Sigmoid colon (tissue), 7 donors: ENCODE results near the gene OTOGL. TPM values are rescaled to one million over a fixed set of nuclear protein-coding genes. Genes with fewer than 3 reads are reported as not detected.

Experiments
- DNase-seq: peaks from one replicate; pipeline ENCODE4 v3.0.0-alpha.2; 2019
- H3K27ac ChIP-seq, 4 donors: fragments of 200-600 bp; sonication (generic); one replicate each; pipeline ENCODE4 v1.5.1; 2016 to 2019; ENCODE audit warnings: mild to moderate bottlenecking in 1 of 4
- H3K27me3 ChIP-seq, 3 donors: fragments of 200-600 bp; sonication (generic); one replicate each; pipeline ENCODE4 v1.5.1; 2019; ENCODE audit warnings: mild to moderate bottlenecking in 1 of 3
- H3K36me3 ChIP-seq, 4 donors: fragments of 200-600 bp; sonication (generic); one replicate each; pipeline ENCODE4 v1.5.1; 2016 to 2019
- H3K4me1 ChIP-seq, 4 donors: fragments of 200-600 bp; sonication (generic); one replicate each; pipeline ENCODE4 v1.5.1; 2017 to 2019
- H3K4me3 ChIP-seq, 4 donors: fragments of 200-600 bp; sonication (generic); one replicate each; pipeline ENCODE4 v1.5.1; 2017 to 2019; ENCODE audit warnings: mild to moderate bottlenecking in 2 of 4, moderate library complexity in 1 of 4
- H3K9me3 ChIP-seq, 4 donors: fragments of 200-600 bp in 3 of 4; sonication (generic) in 3 of 4; one replicate each; pipeline versions ENCODE4 v1.5.1 to v1.6.1; 2013 to 2019
- EP300 ChIP-seq, 4 donors: sonication (generic); formaldehyde crosslinking; IDR thresholded peaks; one replicate each; pipeline ENCODE4 v1.6.1; 2017; ENCODE audit warnings: antibody characterized with exemption in 4 of 4
- POLR2A ChIP-seq, 2 donors: fragments of 450-650 bp; IDR thresholded peaks; one replicate each; pipeline ENCODE4 v1.6.1; 2016; ENCODE audit warnings: antibody characterized with exemption in 2 of 2, mild to moderate bottlenecking in 2 of 2, moderate library complexity in 2 of 2
- POLR2AphosphoS5 ChIP-seq, 4 donors: sonication (generic); formaldehyde crosslinking; IDR thresholded peaks; one replicate each; pipeline ENCODE4 v1.6.1; 2017; ENCODE audit warnings: antibody characterized with exemption in 4 of 4
- WGBS, 2 donors: extraction: QIAGEN DNeasy Blood & Tissue Kit; methylation state at CpG; one replicate each; pipeline ENCODE4 v1.1.7; 2013; 5-methylcytosine and 5-hydroxymethylcytosine counted together
- intact Hi-C: fragments of 100-400 bp; cut with DNase I; formaldehyde crosslinking; loops from one replicate; pipeline ENCODE4 v1.15.1; 2023
- polyA plus RNA-seq, 3 donors: library from polyadenylated mRNA; stranded (reverse); fragments of 200-250 nt; gene quantifications; one replicate each; pipeline ENCODE4 v1.2.3, GENCODE V29; 2013
- total RNA-seq, 4 donors: library from RNA; depleted of rRNA; stranded (reverse); fragments of >200 nt; gene quantifications; one replicate each; pipeline ENCODE4 v1.1.0, GENCODE V29; 2016
- TF ChIP-seq, protein P1 (sequence below), 4 experiments: fragments of 450-650 bp in 3 of 4; fragments of 200-600 bp in 1 of 4; IDR thresholded peaks; one replicate each; pipeline ENCODE4 v1.5.1; 2016 to 2019; ENCODE audit warnings: antibody characterized with exemption in 4 of 4, mild to moderate bottlenecking in 3 of 4, moderate library complexity in 2 of 4
- donor health status: healthy with polysubstance abuse.
- donor health status: Bipolar disorder and iron deficiency.
- donor health status: healthy.

OTOGL gene
- total and polyA plus RNA-seq, 7 donors: 0.07 to 4.7 (median 0.81) TPM; not detected in 2

GRCh38 chr12:80162177-80162576 is 62.8 kb downstream of the OTOGL start:
- intact Hi-C loops: no loop called here
- no peaks in the 10 kb centered on the region for H3K27me3 ChIP-seq
- no peak overlapping the region for H3K4me3 ChIP-seq
- DNase-seq: no peak
- no peak for TF ChIP-seq POLR2AphosphoS5 (IDR thresholded peaks at IDR 0.05)
- TF ChIP-seq POLR2A (IDR thresholded peaks at IDR 0.05): no peak
- TF ChIP-seq, protein P1, sequence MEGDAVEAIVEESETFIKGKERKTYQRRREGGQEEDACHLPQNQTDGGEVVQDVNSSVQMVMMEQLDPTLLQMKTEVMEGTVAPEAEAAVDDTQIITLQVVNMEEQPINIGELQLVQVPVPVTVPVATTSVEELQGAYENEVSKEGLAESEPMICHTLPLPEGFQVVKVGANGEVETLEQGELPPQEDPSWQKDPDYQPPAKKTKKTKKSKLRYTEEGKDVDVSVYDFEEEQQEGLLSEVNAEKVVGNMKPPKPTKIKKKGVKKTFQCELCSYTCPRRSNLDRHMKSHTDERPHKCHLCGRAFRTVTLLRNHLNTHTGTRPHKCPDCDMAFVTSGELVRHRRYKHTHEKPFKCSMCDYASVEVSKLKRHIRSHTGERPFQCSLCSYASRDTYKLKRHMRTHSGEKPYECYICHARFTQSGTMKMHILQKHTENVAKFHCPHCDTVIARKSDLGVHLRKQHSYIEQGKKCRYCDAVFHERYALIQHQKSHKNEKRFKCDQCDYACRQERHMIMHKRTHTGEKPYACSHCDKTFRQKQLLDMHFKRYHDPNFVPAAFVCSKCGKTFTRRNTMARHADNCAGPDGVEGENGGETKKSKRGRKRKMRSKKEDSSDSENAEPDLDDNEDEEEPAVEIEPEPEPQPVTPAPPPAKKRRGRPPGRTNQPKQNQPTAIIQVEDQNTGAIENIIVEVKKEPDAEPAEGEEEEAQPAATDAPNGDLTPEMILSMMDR (IDR thresholded peaks at IDR 0.05): no peak
- no peak for TF ChIP-seq EP300 (IDR thresholded peaks at IDR 0.05)
- 61 to 65% methylated on average over 2 of the region's 2 CpGs for WGBS, 2 donors
- peaks cover 0 to 15% (median 0%) of the 10 kb centered on the region in 4 donors for H3K4me1 ChIP-seq
- H3K9me3 ChIP-seq: no peaks in the 10 kb centered on the region
- H3K36me3 ChIP-seq: no peaks in the 10 kb centered on the region
- no peak overlapping the region for H3K27ac ChIP-seq

DNA sequence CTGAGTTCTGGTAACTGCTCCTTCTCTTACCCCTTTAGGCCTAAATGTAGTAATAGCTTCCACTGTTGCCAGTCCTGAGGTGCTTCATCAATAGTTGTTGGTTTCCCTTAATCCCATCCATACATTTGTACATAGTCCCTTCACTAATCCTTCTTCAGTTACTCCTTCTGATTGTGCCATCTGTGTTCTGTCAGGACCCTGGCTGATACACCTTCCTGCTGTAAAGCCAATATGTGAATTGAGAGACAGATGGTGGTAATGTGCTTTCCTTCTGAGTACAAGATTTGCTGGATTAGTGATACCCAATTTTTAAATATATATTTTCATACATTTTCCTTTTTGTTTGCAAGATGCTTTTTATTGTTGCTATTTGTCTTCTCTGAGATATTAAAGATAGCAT is 66.4 kb downstream of the OTOGL start:
- Histone ChIP-seq H3K27me3 (no peaks in the 10 kb centered on the region), H3K36me3 (no peaks in the 10 kb centered on the region), H3K4me1 (no peaks in the 10 kb centered on the region), H3K4me3 (no peak overlapping the region), H3K27ac (no peak overlapping the region), H3K9me3 (no peaks in the 10 kb centered on the region)
- DNase-seq: no peak
- TF ChIP-seq, protein P1 (IDR thresholded peaks at IDR 0.05): no peak
- TF ChIP-seq POLR2AphosphoS5 (IDR thresholded peaks at IDR 0.05) (no peak), EP300 (IDR thresholded peaks at IDR 0.05) (no peak), POLR2A (IDR thresholded peaks at IDR 0.05) (no peak)
- intact Hi-C loops: no loop called here

- no peaks in the 10 kb centered on the region for H3K27me3 ChIP-seq
- no peak for DNase-seq
- H3K27ac ChIP-seq: no peak overlapping the region
- 56 to 75% methylated on average over 2 of the region's 2 CpGs for WGBS, 2 donors
- TF ChIP-seq POLR2AphosphoS5 (IDR thresholded peaks at IDR 0.05) (no peak), EP300 (IDR thresholded peaks at IDR 0.05) (no peak), POLR2A (IDR thresholded peaks at IDR 0.05) (no peak)
- TF ChIP-seq, protein P1 (IDR thresholded peaks at IDR 0.05): no peak
- H3K9me3 ChIP-seq: no peaks in the 10 kb centered on the region
- no peaks in the 10 kb centered on the region for H3K4me1 ChIP-seq
- intact Hi-C loops: no loop called here
- no peak overlapping the region for H3K4me3 ChIP-seq
- no peaks in the 10 kb centered on the region for H3K36me3 ChIP-seq
These were observed 67.4 kb downstream of the OTOGL start for GRCh38 chr12:80166751-80167150.

GRCh38 chr12:80168936-80169335 is 69.6 kb downstream of the OTOGL start:
- TF ChIP-seq EP300 (IDR thresholded peaks at IDR 0.05) (no peak), POLR2A (IDR thresholded peaks at IDR 0.05) (no peak), POLR2AphosphoS5 (IDR thresholded peaks at IDR 0.05) (no peak)
- TF ChIP-seq, protein P1 (IDR thresholded peaks at IDR 0.05): no peak
- no peak overlapping the region for H3K27ac ChIP-seq
- no peaks in the 10 kb centered on the region for H3K9me3 ChIP-seq
- no peaks in the 10 kb centered on the region for H3K36me3 ChIP-seq
- intact Hi-C loops: no loop called here
- DNase-seq: no peak
- no peaks in the 10 kb centered on the region for H3K4me1 ChIP-seq
- H3K4me3 ChIP-seq: no peak overlapping the region
- no peaks in the 10 kb centered on the region for H3K27me3 ChIP-seq

- TF ChIP-seq EP300 (IDR thresholded peaks at IDR 0.05): no peak
- TF ChIP-seq POLR2AphosphoS5 (IDR thresholded peaks at IDR 0.05): no peak
- TF ChIP-seq, protein P1 (IDR thresholded peaks at IDR 0.05): no peak
- TF ChIP-seq POLR2A (IDR thresholded peaks at IDR 0.05): no peak
- H3K36me3 ChIP-seq: no peaks in the 10 kb centered on the region
- no peaks in the 10 kb centered on the region for H3K9me3 ChIP-seq
- no peak for DNase-seq
- 58 to 72% methylated on average over 2 of the region's 2 CpGs for WGBS, 2 donors
- H3K4me1 ChIP-seq: no peaks in the 10 kb centered on the region
- H3K4me3 ChIP-seq: no peak overlapping the region
- intact Hi-C loops: no loop called here
- no peak overlapping the region for H3K27ac ChIP-seq
- H3K27me3 ChIP-seq: no peaks in the 10 kb centered on the region
These were observed 71.6 kb downstream of the OTOGL start for GRCh38 chr12:80170915-80171314.
